K562 (cell line): ENCODE measurements around the gene HAT1. TPM values are rescaled to one million over a fixed set of nuclear protein-coding genes. Genes with fewer than 3 reads are reported as not detected.

ENCODE experiments used
- AFF4 ChIP-seq: sonication (generic); formaldehyde crosslinking; IDR thresholded peaks from 2 replicates; pipeline ENCODE4 v1.8.0; 2023; ENCODE audit warnings: mild to moderate bottlenecking, missing genetic modification reagents
- BACH1 ChIP-seq: fragments of 200-800 bp; sonication (Bioruptor generic); IDR thresholded peaks from 2 replicates; pipeline ENCODE4 v1.6.1; 2016; ENCODE audit warnings: missing genetic modification characterization, missing compliant biosample characterization
- BMI1 ChIP-seq: fragments of 150-350 bp; IDR thresholded peaks from 2 replicates; pipeline ENCODE4 v1.6.1; 2014; ENCODE audit warnings: low read length
- COPS2 ChIP-seq: fragments of 450-650 bp; conservative IDR thresholded peaks from 2 replicates; pipeline ENCODE4 v1.6.1; 2016; ENCODE audit warnings: mild to moderate bottlenecking, moderate library complexity
- ERF ChIP-seq: fragments of 450-650 bp; formaldehyde crosslinking; IDR thresholded peaks from 2 replicates; pipeline ENCODE4 v1.4.0; 2020; ENCODE audit warnings: mild to moderate bottlenecking, mixed read lengths
- FOXJ3 ChIP-seq: sonication (generic); formaldehyde crosslinking; IDR thresholded peaks from 2 replicates; pipeline ENCODE4 v1.4.0; 2020; ENCODE audit warnings: mild to moderate bottlenecking, missing genetic modification reagents
- HDAC2 ChIP-seq: fragments of 450-650 bp; IDR thresholded peaks from 2 replicates; pipeline ENCODE4 v1.6.1; 2016; ENCODE audit warnings: mild to moderate bottlenecking
- NR0B1 ChIP-seq: fragments of 450-650 bp; IDR thresholded peaks from one replicate; pipeline ENCODE4 v1.6.1; 2018; ENCODE audit warnings: mild to moderate bottlenecking, moderate library complexity; ENCODE audit not compliant: partially characterized antibody
- NR4A1 ChIP-seq, 2 experiments: fragments of 250-450 bp in 1 of 2; fragments of 450-650 bp in 1 of 2; sonication (Bioruptor Pico) in 1 of 2; IDR thresholded peaks; 2 replicates each; pipeline versions ENCODE4 v1.4.0 to v1.6.1; 2016 to 2020; ENCODE audit warnings: mild to moderate bottlenecking in 2 of 2, missing compliant biosample characterization in 1 of 2, missing genetic modification characterization in 1 of 2, moderate library complexity in 1 of 2
- PHF20 ChIP-seq: fragments of 450-650 bp; IDR thresholded peaks from 2 replicates; pipeline ENCODE4 v1.6.1; 2018; ENCODE audit not compliant: partially characterized antibody
- RBBP5 ChIP-seq: fragments of 200-600 bp; sonication (generic); IDR thresholded peaks from 2 replicates; pipeline ENCODE4 v1.6.1; 2012; ENCODE audit warnings: borderline replicate concordance, mild to moderate bottlenecking, low read length, control low read depth, inconsistent platforms; ENCODE audit not compliant: insufficient read depth, poor library complexity, severe bottlenecking
- RBM17 ChIP-seq: fragments of 200-400 bp; formaldehyde crosslinking; IDR thresholded peaks from 2 replicates; pipeline ENCODE4 v1.6.1; 2017; ENCODE audit warnings: low read depth, mild to moderate bottlenecking, low read length, borderline replicate concordance
- RFX1 ChIP-seq: fragments of 450-650 bp; IDR thresholded peaks from 2 replicates; pipeline ENCODE4 v1.6.1; 2016; ENCODE audit warnings: mild to moderate bottlenecking, moderate library complexity
- SRSF9 ChIP-seq: fragments of 200-400 bp; formaldehyde crosslinking; IDR thresholded peaks from 2 replicates; pipeline ENCODE4 v1.6.1; 2017; ENCODE audit warnings: low read depth, low read length, borderline replicate concordance
- TBL1XR1 ChIP-seq, 2 experiments: IDR thresholded peaks; 2 replicates each; pipeline ENCODE4 v1.6.1; 2012; ENCODE audit warnings: improper control_type of control experiment in 2 of 2, low read length in 2 of 2, mild to moderate bottlenecking in 1 of 2
- ZBTB33 ChIP-seq: sonication (generic); formaldehyde crosslinking; IDR thresholded peaks from 2 replicates; pipeline ENCODE4 v1.8.1; 2023; ENCODE audit warnings: mild to moderate bottlenecking, missing genetic modification reagents
- ZFX ChIP-seq: sonication (generic); formaldehyde crosslinking; IDR thresholded peaks from 2 replicates; pipeline ENCODE4 v1.8.0; 2022; ENCODE audit warnings: mild to moderate bottlenecking, missing genetic modification reagents, moderate library complexity
- ZNF280B ChIP-seq: fragments of 250-450 bp; sonication (Bioruptor Pico); IDR thresholded peaks from 2 replicates; pipeline ENCODE4 v1.5.1; 2021; ENCODE audit warnings: mild to moderate bottlenecking
- polyA plus RNA-seq, 8 experiments: library from polyadenylated mRNA; depleted of rRNA in 4 of 8; stranded (reverse) in 5 of 8; unstranded in 3 of 8; fragments of >200 nt; fragmentation: Nextera tagmentation in 2 of 8; fragmentation: Illumina TruSeq in 1 of 8; extraction: Ambion mirVana in 2 of 8; extraction: Trizol in 1 of 8; gene quantifications; 2 replicates each; pipeline versions ENCODE4 v1.2.1 to v1.2.3, GENCODE V29; 2011 to 2014; ENCODE audit warnings: inconsistent platforms in 1 of 8, missing spikeins in 1 of 8
- total RNA-seq, 7 experiments: library from RNA; depleted of rRNA in 6 of 7; stranded (reverse); fragments of >200 nt in 6 of 7; fragmentation: Illumina TruSeq in 2 of 7; extraction: Trizol in 2 of 7; gene quantifications; 2 replicates each; pipeline versions ENCODE4 v1.2.1 to v1.2.3, GENCODE V29; 2011 to 2021; ENCODE audit warnings: low replicate concordance in 1 of 7

The HAT1 gene
- total and polyA plus RNA-seq, 9 of the 15 experiments (the other 6 are each of a cell fraction or from before 2014, with no cell fraction given) = 125 to 384 (median 244) TPM

- TF ChIP-seq BMI1 (peak; percentile 76; the same call in 1 of the 2 replicates), RBM17 (no peak), NR0B1 (no peak), NR4A1 (CRISPR knock-in tag; IDR thresholded peaks at IDR 0.05) (no peak), NR4A1 (tag; IDR thresholded peaks at IDR 0.05) (0 out of 2 replicates have a peak, but pooled peaks have one; percentile 58), COPS2 (no peak), HDAC2 (peak; percentile 58; the same call in 1 of the 2 replicates), FOXJ3 (CRISPR knock-in tag) (no peak), ZNF280B (no peak), SRSF9 (no peak), ZBTB33 (CRISPR knock-in tag) (peak; percentile 47; the same call in 1 of the 2 replicates), ERF (CRISPR knock-in tag) (no peak), TBL1XR1 (IDR thresholded peaks at IDR 0.05; ENCODE audit: low read length in 2 of 2) (no peak), RFX1 (peak; percentile 96), ZFX (CRISPR knock-in tag) (peak; percentile 98), BACH1 (no peak), AFF4 (CRISPR knock-in tag) (peak; percentile 88; the same call in 1 of the 2 replicates), RBBP5 (peak; percentile 95), PHF20 (peak; percentile 49)
Observed at GRCh38 chr2:171922230-171923022, at the start of gene HAT1 (continued).
